Glutamatergic neuron (in vitro differentiated cells): ENCODE data around the gene NCAPD2. TPM values are rescaled to one million over a fixed set of nuclear protein-coding genes. Genes with fewer than 3 reads are reported as not detected.

Experiments
- DNase-seq: peaks from one replicate; pipeline ENCODE4 v3.0.0; 2022
- H3K27ac Mint-ChIP-seq: one replicate; pipeline ENCODE4 v1.8.0; 2020; ENCODE audit warnings: mild to moderate bottlenecking, mixed read lengths, inconsistent platforms; ENCODE audit not compliant: unreplicated experiment
- H3K27me3 Mint-ChIP-seq: one replicate; pipeline ENCODE4 v1.8.0; 2020; ENCODE audit warnings: mild to moderate bottlenecking, moderate library complexity, mixed read lengths, inconsistent platforms; ENCODE audit not compliant: unreplicated experiment
- H3K36me3 Mint-ChIP-seq: one replicate; pipeline ENCODE4 v1.8.0; 2020; ENCODE audit warnings: mild to moderate bottlenecking, mixed read lengths, inconsistent platforms; ENCODE audit not compliant: unreplicated experiment
- H3K4me1 Mint-ChIP-seq: one replicate; pipeline ENCODE4 v1.8.0; 2020; ENCODE audit warnings: mild to moderate bottlenecking, low read depth, mixed read lengths, inconsistent platforms; ENCODE audit not compliant: unreplicated experiment
- H3K4me3 Mint-ChIP-seq: one replicate; pipeline ENCODE4 v1.8.0; 2020; ENCODE audit warnings: mild to moderate bottlenecking, mixed read lengths, inconsistent platforms; ENCODE audit not compliant: unreplicated experiment
- H3K9me3 Mint-ChIP-seq: one replicate; pipeline ENCODE4 v1.8.0; 2020; ENCODE audit warnings: mild to moderate bottlenecking, moderate library complexity, mixed read lengths, inconsistent platforms; ENCODE audit not compliant: unreplicated experiment
- total RNA-seq: library from RNA; stranded (reverse); fragmentation: NEBNext Ultra II Directional; extraction: Animal tissue kit (Norgen Biotek cat#: 25700); gene quantifications from one replicate; pipeline ENCODE4 v1.2.1, GENCODE V29; 2021; ENCODE audit not compliant: unreplicated experiment
- TF ChIP-seq, protein P1 (sequence below): fragments of 200-600 bp; sonication (generic); IDR thresholded peaks from one replicate; pipeline ENCODE4 v1.5.0; 2021; ENCODE audit not compliant: partially characterized antibody, unreplicated experiment

NCAPD2 gene
- total RNA-seq, 1 donor from 2014 or later = 29.3 TPM

- no peaks in the 10 kb centered on the region for H3K36me3 Mint-ChIP-seq
- H3K27me3 Mint-ChIP-seq = peaks cover 11% of the 10 kb centered on the region
- H3K9me3 Mint-ChIP-seq = peaks cover 7% of the 10 kb centered on the region
- TF ChIP-seq, protein P1, sequence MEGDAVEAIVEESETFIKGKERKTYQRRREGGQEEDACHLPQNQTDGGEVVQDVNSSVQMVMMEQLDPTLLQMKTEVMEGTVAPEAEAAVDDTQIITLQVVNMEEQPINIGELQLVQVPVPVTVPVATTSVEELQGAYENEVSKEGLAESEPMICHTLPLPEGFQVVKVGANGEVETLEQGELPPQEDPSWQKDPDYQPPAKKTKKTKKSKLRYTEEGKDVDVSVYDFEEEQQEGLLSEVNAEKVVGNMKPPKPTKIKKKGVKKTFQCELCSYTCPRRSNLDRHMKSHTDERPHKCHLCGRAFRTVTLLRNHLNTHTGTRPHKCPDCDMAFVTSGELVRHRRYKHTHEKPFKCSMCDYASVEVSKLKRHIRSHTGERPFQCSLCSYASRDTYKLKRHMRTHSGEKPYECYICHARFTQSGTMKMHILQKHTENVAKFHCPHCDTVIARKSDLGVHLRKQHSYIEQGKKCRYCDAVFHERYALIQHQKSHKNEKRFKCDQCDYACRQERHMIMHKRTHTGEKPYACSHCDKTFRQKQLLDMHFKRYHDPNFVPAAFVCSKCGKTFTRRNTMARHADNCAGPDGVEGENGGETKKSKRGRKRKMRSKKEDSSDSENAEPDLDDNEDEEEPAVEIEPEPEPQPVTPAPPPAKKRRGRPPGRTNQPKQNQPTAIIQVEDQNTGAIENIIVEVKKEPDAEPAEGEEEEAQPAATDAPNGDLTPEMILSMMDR = peak; percentile 88
- H3K4me1 Mint-ChIP-seq = peaks cover 11% of the 10 kb centered on the region
- H3K27ac Mint-ChIP-seq = peak overlapping the region; percentile 26
- DNase-seq = peak; percentile 82
- peak overlapping the region; percentile 28 for H3K4me3 Mint-ChIP-seq
Observed at GRCh38 chr12:6563448-6564050, 69.6 kb downstream of the NCAPD2 start.

DNA sequence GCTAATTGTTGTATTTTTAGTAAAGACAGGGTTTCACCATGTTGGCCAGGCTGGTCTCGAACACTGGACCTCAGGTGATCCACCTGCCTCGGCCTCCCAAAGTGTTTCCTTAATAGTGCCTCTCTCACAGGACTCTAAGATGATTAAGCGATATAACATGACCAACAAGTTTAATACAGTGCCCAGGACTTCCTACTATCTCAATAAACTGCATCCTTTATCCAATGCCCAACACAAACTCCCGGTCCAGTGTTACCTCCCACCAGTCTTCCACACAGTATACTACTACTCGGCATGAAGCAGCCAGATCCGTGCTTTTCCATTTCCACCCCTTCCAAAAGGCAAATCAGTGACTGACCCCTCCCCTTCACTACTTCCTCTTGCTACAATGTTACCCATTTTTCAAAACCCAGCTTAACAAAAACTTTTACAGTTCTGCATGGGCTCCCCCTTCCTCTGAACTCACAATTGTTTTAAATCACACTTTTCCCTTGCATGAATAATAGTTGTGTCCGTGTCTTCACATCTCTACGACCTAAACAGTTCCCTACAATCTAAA lies 73.3 kb downstream of the NCAPD2 start:
- peaks cover 9% of the 10 kb centered on the region for H3K9me3 Mint-ChIP-seq
- peaks cover 10% of the 10 kb centered on the region for H3K27me3 Mint-ChIP-seq
- peak overlapping the region; percentile 100 for H3K4me3 Mint-ChIP-seq
- H3K36me3 Mint-ChIP-seq = no peaks in the 10 kb centered on the region
- TF ChIP-seq, protein P1 = no peak
- H3K27ac Mint-ChIP-seq = peak overlapping the region; percentile 74
- peaks cover 19% of the 10 kb centered on the region for H3K4me1 Mint-ChIP-seq
- no peak for DNase-seq

DNA sequence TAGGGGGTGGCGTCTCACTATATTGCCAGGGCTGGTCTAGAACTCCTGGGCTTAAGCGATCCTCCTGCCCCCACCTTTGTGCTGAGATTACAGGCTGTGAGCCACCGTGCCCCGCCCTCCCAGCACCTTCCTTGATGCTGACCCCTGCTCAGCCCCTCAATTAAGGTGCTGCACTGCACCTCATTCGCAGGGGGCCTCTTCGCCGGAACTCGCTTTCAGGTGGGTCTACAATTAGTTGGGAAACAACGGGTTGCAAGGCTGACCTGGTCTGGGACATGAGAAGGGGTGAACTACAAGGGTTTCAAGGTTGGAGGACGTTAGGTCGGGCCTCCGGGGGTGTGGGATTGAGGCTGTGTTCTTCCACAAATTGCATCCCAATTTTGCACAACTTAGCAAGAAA lies 75.4 kb downstream of the NCAPD2 start:
- Mint-ChIP-seq H3K27me3 (peaks cover 8% of the 10 kb centered on the region), H3K9me3 (peaks cover 15% of the 10 kb centered on the region), H3K36me3 (no peaks in the 10 kb centered on the region), H3K4me3 (peak overlapping the region; percentile 59), H3K4me1 (peaks cover 19% of the 10 kb centered on the region), H3K27ac (no peak overlapping the region)
- TF ChIP-seq, protein P1 = no peak
- no peak for DNase-seq

GRCh38 chr12:6569786-6570185 lies 75.9 kb downstream of the NCAPD2 start:
- H3K9me3 Mint-ChIP-seq = peaks cover 17% of the 10 kb centered on the region
- H3K4me3 Mint-ChIP-seq = peak overlapping the region; percentile 64
- H3K27ac Mint-ChIP-seq = peak overlapping the region; percentile 50
- H3K4me1 Mint-ChIP-seq = peaks cover 19% of the 10 kb centered on the region
- H3K36me3 Mint-ChIP-seq = no peaks in the 10 kb centered on the region
- TF ChIP-seq, protein P1 = no peak
- H3K27me3 Mint-ChIP-seq = peaks cover 8% of the 10 kb centered on the region
- no peak for DNase-seq

GRCh38 chr12:6570264-6570887 lies 76.5 kb downstream of the NCAPD2 start:
- DNase-seq = peak; percentile 84
- TF ChIP-seq, protein P1 = peak; percentile 29
- H3K27ac Mint-ChIP-seq = peak overlapping the region; percentile 50
- H3K27me3 Mint-ChIP-seq = peaks cover 8% of the 10 kb centered on the region
- no peaks in the 10 kb centered on the region for H3K36me3 Mint-ChIP-seq
- peaks cover 18% of the 10 kb centered on the region for H3K9me3 Mint-ChIP-seq
- H3K4me1 Mint-ChIP-seq = peaks cover 19% of the 10 kb centered on the region
- H3K4me3 Mint-ChIP-seq = peak overlapping the region; percentile 64
